ENCODE results near the gene TSG101. TPM values are rescaled to one million over a fixed set of nuclear protein-coding genes. Genes with fewer than 3 reads are reported as not detected.
A peak's percentile ranks its signal among the peaks of the same experiment; 100 is the strongest.

The TSG101 gene, protein sequence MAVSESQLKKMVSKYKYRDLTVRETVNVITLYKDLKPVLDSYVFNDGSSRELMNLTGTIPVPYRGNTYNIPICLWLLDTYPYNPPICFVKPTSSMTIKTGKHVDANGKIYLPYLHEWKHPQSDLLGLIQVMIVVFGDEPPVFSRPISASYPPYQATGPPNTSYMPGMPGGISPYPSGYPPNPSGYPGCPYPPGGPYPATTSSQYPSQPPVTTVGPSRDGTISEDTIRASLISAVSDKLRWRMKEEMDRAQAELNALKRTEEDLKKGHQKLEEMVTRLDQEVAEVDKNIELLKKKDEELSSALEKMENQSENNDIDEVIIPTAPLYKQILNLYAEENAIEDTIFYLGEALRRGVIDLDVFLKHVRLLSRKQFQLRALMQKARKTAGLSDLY
- 10 to 100 TPM; 67.8 to 80.0 (median 71.8) TPM for total RNA-seq

DNA sequence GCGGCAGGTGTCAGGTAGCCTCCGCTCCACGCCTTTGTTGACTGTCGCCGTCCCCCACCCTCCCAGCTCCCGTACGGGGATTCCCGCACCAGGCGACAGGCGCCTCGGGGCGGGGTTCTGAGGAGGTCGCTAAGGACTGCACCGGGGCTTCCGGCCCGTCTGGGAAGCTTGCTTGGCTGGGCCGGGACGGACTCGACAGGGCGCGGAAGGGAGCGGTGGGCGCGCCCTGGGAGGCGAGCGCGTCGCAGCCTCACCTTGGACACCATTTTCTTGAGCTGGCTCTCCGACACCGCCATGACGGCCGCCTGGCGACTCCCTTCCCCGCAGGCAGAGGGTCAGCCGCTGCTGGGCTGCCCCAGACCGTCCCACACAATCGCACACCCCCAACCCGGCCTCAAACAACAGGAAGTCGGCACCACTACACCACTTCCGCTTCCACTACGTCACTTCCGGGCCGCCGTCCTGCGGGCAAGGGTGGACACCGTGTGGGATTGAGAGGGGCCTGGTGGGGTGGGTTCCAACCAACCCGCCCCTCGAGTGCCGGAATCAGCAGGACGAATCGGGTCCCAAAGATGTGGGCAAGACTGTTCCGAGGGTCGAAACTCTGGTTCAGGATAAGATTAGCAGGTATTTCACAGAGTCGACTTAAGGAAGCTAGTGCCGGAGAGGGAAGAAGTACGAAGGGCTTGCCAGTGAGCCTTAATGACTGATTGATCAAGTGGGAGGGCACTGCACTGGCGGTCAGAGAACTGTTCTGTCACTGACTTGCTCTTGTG is at the start of gene TSG101:
TSS of gene TSG101 (minus strand) at position 422 of the 776 bp plus-strand sequence. CDS start at position 296, 126 bp downstream.
- TF ChIP-seq POLR2A (IDR thresholded peaks at IDR 0.05), result peak; percentile 32 to 86
- peak; percentile 73 to 85 (median 82) for TF ChIP-seq POLR2AphosphoS5 (IDR thresholded peaks at IDR 0.05)
- TF ChIP-seq, protein P1, sequence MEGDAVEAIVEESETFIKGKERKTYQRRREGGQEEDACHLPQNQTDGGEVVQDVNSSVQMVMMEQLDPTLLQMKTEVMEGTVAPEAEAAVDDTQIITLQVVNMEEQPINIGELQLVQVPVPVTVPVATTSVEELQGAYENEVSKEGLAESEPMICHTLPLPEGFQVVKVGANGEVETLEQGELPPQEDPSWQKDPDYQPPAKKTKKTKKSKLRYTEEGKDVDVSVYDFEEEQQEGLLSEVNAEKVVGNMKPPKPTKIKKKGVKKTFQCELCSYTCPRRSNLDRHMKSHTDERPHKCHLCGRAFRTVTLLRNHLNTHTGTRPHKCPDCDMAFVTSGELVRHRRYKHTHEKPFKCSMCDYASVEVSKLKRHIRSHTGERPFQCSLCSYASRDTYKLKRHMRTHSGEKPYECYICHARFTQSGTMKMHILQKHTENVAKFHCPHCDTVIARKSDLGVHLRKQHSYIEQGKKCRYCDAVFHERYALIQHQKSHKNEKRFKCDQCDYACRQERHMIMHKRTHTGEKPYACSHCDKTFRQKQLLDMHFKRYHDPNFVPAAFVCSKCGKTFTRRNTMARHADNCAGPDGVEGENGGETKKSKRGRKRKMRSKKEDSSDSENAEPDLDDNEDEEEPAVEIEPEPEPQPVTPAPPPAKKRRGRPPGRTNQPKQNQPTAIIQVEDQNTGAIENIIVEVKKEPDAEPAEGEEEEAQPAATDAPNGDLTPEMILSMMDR (IDR thresholded peaks at IDR 0.05), result no peak
- WGBS, result under 1% methylated on average over 27 of the region's 57 CpGs

DNA sequence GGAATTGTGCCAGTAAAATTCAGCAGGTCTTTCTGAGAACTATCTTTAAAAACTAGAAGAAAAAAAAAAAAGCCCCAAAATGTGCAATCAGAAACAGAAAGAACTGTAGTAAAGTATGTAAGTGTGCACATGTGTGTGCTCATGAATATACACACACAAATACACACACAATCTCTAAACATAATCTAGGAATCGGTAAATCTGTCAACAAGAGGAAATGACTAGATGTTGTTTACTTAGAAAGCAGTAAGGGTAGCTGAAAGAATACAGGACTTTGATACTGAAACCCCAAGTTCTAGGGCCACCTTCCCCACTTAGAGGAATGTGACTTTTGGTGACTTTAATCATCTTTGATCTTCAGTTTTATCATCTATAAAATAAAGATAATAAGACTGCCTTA is 48.6 kb upstream of the TSG101 start:
- no peaks in the 10 kb centered on the region for H3K27me3 ChIP-seq
- H3K4me1 ChIP-seq, result no peaks in the 10 kb centered on the region
- peaks cover 56% of the 10 kb centered on the region for H3K36me3 ChIP-seq
- no peaks in the 10 kb centered on the region for H3K9me3 ChIP-seq
- no peak overlapping the region for H3K27ac ChIP-seq
- 80% methylated on average over 1 of the region's 1 CpG for WGBS
- H3K4me3 ChIP-seq, result no peak overlapping the region
- no peak for DNase-seq (ENCODE audit: low spot score in 2 of 2)
- TF ChIP-seq EP300 (IDR thresholded peaks at IDR 0.05), result no peak
- no peak for TF ChIP-seq POLR2AphosphoS5 (IDR thresholded peaks at IDR 0.05)
- TF ChIP-seq, protein P1 (IDR thresholded peaks at IDR 0.05), result no peak
- TF ChIP-seq POLR2A (IDR thresholded peaks at IDR 0.05), result no peak

More for the DNA sequence above, at the start of gene TSG101:
- H3K27me3 ChIP-seq, result no peaks in the 10 kb centered on the region
- H3K4me3 ChIP-seq, result peak within 1 kb of the TSS; percentile 89
- peak; percentile 97 for DNase-seq (ENCODE audit: low spot score in 2 of 2)
- no peaks in the 10 kb centered on the region for H3K9me3 ChIP-seq
- H3K36me3 ChIP-seq, result no peaks in the 10 kb centered on the region
- H3K27ac ChIP-seq, result peak within 1 kb of the TSS; percentile 94
- peaks cover 27% of the 10 kb centered on the region for H3K4me1 ChIP-seq

DNA sequence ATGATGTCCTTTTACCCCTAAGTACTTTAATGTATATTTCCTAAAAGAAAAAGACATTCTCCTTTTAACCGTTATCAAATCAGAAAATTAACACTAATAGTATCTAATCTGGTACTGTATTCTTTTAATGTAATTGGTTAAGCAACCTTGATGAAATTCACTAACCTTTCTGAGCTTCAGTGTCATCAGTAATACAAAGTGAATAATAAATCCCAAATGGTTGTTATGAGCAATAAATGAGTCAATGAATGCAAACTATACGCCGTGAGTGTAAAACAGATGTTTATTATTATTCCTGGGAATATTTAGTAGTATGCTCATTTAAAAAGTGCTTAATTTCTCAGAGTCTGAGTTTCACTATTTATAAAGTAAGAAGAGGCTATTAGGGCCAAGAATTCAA is 40.3 kb upstream of the TSG101 start:
- TF ChIP-seq POLR2AphosphoS5 (IDR thresholded peaks at IDR 0.05), result no peak
- TF ChIP-seq POLR2A (IDR thresholded peaks at IDR 0.05), result no peak
- no peak for TF ChIP-seq EP300 (IDR thresholded peaks at IDR 0.05)
- TF ChIP-seq, protein P1 (IDR thresholded peaks at IDR 0.05), result no peak
- H3K4me1 ChIP-seq, result no peaks in the 10 kb centered on the region
- H3K27me3 ChIP-seq, result no peaks in the 10 kb centered on the region
- no peak for DNase-seq (ENCODE audit: low spot score in 2 of 2)
- no peaks in the 10 kb centered on the region for H3K9me3 ChIP-seq
- H3K36me3 ChIP-seq, result peaks cover 68% of the 10 kb centered on the region
- H3K4me3 ChIP-seq, result no peak overlapping the region
- 83% methylated on average over 3 of the region's 3 CpGs for WGBS
- H3K27ac ChIP-seq, result no peak overlapping the region

DNA sequence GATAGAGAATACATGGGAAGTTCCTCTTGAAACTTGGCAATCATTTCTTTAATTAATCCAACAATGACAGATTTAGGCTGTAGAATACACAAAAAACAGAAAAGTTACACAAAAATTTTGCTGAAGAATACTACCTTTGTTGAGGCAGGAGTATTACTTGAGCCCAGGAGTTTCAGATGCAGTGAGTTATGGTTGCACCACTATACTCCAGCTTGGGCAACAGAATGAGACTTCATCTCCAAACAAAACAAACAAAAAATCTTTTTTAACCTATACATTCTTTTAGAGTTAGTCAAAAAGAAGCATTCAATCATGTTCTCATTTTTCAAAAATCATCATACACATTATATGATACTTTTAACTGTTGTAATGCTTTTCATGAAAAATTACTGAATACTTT is 39.7 kb upstream of the TSG101 start:
- H3K4me3 ChIP-seq, result no peak overlapping the region
- no peak overlapping the region for H3K27ac ChIP-seq
- peaks cover 68% of the 10 kb centered on the region for H3K36me3 ChIP-seq
- DNase-seq (ENCODE audit: low spot score in 2 of 2), result no peak
- no peaks in the 10 kb centered on the region for H3K9me3 ChIP-seq
- no peak for TF ChIP-seq POLR2A (IDR thresholded peaks at IDR 0.05)
- TF ChIP-seq, protein P1 (IDR thresholded peaks at IDR 0.05), result no peak
- TF ChIP-seq EP300 (IDR thresholded peaks at IDR 0.05), result no peak
- no peak for TF ChIP-seq POLR2AphosphoS5 (IDR thresholded peaks at IDR 0.05)
- no peaks in the 10 kb centered on the region for H3K27me3 ChIP-seq
- no peaks in the 10 kb centered on the region for H3K4me1 ChIP-seq

DNA sequence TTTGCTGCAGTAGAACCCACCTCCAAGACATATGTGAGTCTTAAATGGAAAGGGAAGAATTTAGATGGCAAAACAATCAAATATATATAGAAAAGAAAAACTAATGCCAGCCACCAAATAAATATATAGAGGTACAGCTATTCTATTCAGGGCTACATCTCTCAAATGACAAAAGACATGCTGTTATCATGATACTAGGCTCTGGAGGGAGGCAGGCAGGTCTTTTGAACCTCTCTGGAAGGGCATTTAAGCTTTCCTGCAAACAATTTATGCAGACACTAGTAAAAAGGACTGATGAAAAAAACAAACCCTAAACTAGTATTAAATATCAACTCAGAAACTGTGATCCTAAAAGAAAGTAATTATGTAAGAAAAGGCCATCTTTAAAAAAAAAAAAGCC is 37.4 kb upstream of the TSG101 start:
- Histone ChIP-seq H3K4me1 (no peaks in the 10 kb centered on the region), H3K27me3 (no peaks in the 10 kb centered on the region), H3K27ac (no peak overlapping the region), H3K4me3 (no peak overlapping the region), H3K9me3 (no peaks in the 10 kb centered on the region), H3K36me3 (peaks cover 62% of the 10 kb centered on the region)
- TF ChIP-seq, protein P1 (IDR thresholded peaks at IDR 0.05), result no peak
- TF ChIP-seq POLR2A (IDR thresholded peaks at IDR 0.05) (no peak), POLR2AphosphoS5 (IDR thresholded peaks at IDR 0.05) (no peak), EP300 (IDR thresholded peaks at IDR 0.05) (no peak)
- no peak for DNase-seq (ENCODE audit: low spot score in 2 of 2)

All from suprapubic skin (tissue), 4 donors.